Measurements from ENCODE around the gene SLC25A15. TPM values are rescaled to one million over a fixed set of nuclear protein-coding genes. Genes with fewer than 3 reads are reported as not detected.
"Not testable (repeated sequence)": the region's sequence is repeated elsewhere in the genome, so short reads cannot be mapped to it uniquely, and the experiment has no call there.

The SLC25A15 gene
- polyA plus RNA-seq, 1 donor: 33.3 TPM

- DNase-seq: no peak
- Histone ChIP-seq H3K9me3 (ENCODE audit: control insufficient read depth, low read depth, low read length) (no peaks in the 10 kb centered on the region), H3K4me1 (ENCODE audit: control insufficient read depth, insufficient read depth, low read length) (peaks cover 4% of the 10 kb centered on the region), H3K36me3 (ENCODE audit: control insufficient read depth, insufficient read depth, low read length) (peaks cover 42% of the 10 kb centered on the region), H3K4me3 (ENCODE audit: low read length) (no peak overlapping the region), H3K27ac (ENCODE audit: low read length) (peak overlapping the region; percentile 58), H3K27me3 (ENCODE audit: control insufficient read depth, insufficient read depth, low read length) (no peaks in the 10 kb centered on the region)
- WGBS (ENCODE audit: insufficient coverage, low lambda C conversion rate): no CpG with 5 or more reads among the region's 6 CpGs
These were observed 23.5 kb downstream of the SLC25A15 start for GRCh38 chr13:40812724-40813445.

- no peak overlapping the region for H3K4me3 ChIP-seq (ENCODE audit: low read length)
- no CpG with 5 or more reads among the region's 7 CpGs for WGBS (ENCODE audit: insufficient coverage, low lambda C conversion rate)
These were observed 24.4 kb downstream of the SLC25A15 start for GRCh38 chr13:40813667-40814454.

GRCh38 chr13:40814803-40815202 is 25.4 kb downstream of the SLC25A15 start:
- no peaks in the 10 kb centered on the region for H3K9me3 ChIP-seq (ENCODE audit: control insufficient read depth, low read depth, low read length)
- H3K27ac ChIP-seq (ENCODE audit: low read length): no peak overlapping the region
- no peaks in the 10 kb centered on the region for H3K27me3 ChIP-seq (ENCODE audit: control insufficient read depth, insufficient read depth, low read length)
- WGBS (ENCODE audit: insufficient coverage, low lambda C conversion rate): 100% methylated on average over 2 of the region's 2 CpGs
- peaks cover 4% of the 10 kb centered on the region for H3K4me1 ChIP-seq (ENCODE audit: control insufficient read depth, insufficient read depth, low read length)
- peaks cover 28% of the 10 kb centered on the region for H3K36me3 ChIP-seq (ENCODE audit: control insufficient read depth, insufficient read depth, low read length)
- no peak for DNase-seq
- H3K4me3 ChIP-seq (ENCODE audit: low read length): no peak overlapping the region

More at GRCh38 chr13:40813667-40814454, 24.4 kb downstream of the SLC25A15 start:
- peaks cover 4% of the 10 kb centered on the region for H3K4me1 ChIP-seq (ENCODE audit: control insufficient read depth, insufficient read depth, low read length)
- peak in 1 of 2 donors; percentile 57 for DNase-seq
- H3K36me3 ChIP-seq (ENCODE audit: control insufficient read depth, insufficient read depth, low read length): peaks cover 36% of the 10 kb centered on the region
- peak overlapping the region; percentile 58 for H3K27ac ChIP-seq (ENCODE audit: low read length)
- H3K27me3 ChIP-seq (ENCODE audit: control insufficient read depth, insufficient read depth, low read length): no peaks in the 10 kb centered on the region
- no peaks in the 10 kb centered on the region for H3K9me3 ChIP-seq (ENCODE audit: control insufficient read depth, low read depth, low read length)

GRCh38 chr13:40818926-40819325 is 29.5 kb downstream of the SLC25A15 start:
- DNase-seq: no peak
- WGBS (ENCODE audit: insufficient coverage, low lambda C conversion rate): 83% methylated on average over 1 of the region's 5 CpGs
- Histone ChIP-seq H3K4me3 (ENCODE audit: low read length) (no peak overlapping the region), H3K36me3 (ENCODE audit: control insufficient read depth, insufficient read depth, low read length) (peaks cover 3% of the 10 kb centered on the region), H3K27ac (ENCODE audit: low read length) (no peak overlapping the region), H3K9me3 (ENCODE audit: control insufficient read depth, low read depth, low read length) (no peaks in the 10 kb centered on the region), H3K27me3 (ENCODE audit: control insufficient read depth, insufficient read depth, low read length) (no peaks in the 10 kb centered on the region), H3K4me1 (ENCODE audit: control insufficient read depth, insufficient read depth, low read length) (peaks cover 2% of the 10 kb centered on the region)

- no peaks in the 10 kb centered on the region for H3K27me3 ChIP-seq (ENCODE audit: control insufficient read depth, insufficient read depth, low read length)
- H3K4me3 ChIP-seq (ENCODE audit: low read length): no peak overlapping the region
- no peaks in the 10 kb centered on the region for H3K36me3 ChIP-seq (ENCODE audit: control insufficient read depth, insufficient read depth, low read length)
- H3K27ac ChIP-seq (ENCODE audit: low read length): no peak overlapping the region
- DNase-seq: no peak
- H3K4me1 ChIP-seq (ENCODE audit: control insufficient read depth, insufficient read depth, low read length): no peaks in the 10 kb centered on the region
- H3K9me3 ChIP-seq (ENCODE audit: control insufficient read depth, low read depth, low read length): no peaks in the 10 kb centered on the region
- WGBS (ENCODE audit: insufficient coverage, low lambda C conversion rate): 83% methylated on average over 1 of the region's 1 CpG
These were observed 30.4 kb downstream of the SLC25A15 start for GRCh38 chr13:40819797-40820315.

- not testable (repeated sequence) for H3K27me3 ChIP-seq (ENCODE audit: control insufficient read depth, insufficient read depth, low read length); H3K4me3 ChIP-seq (ENCODE audit: low read length); H3K36me3 ChIP-seq (ENCODE audit: control insufficient read depth, insufficient read depth, low read length); H3K4me1 ChIP-seq (ENCODE audit: control insufficient read depth, insufficient read depth, low read length); H3K27ac ChIP-seq (ENCODE audit: low read length); DNase-seq; H3K9me3 ChIP-seq (ENCODE audit: control insufficient read depth, low read depth, low read length)
- WGBS (ENCODE audit: insufficient coverage, low lambda C conversion rate): no CpG with 5 or more reads among the region's 2 CpGs
These were observed 50.3 kb downstream of the SLC25A15 start for GRCh38 chr13:40839725-40840124.

GRCh38 chr13:40840955-40841354 is 51.5 kb downstream of the SLC25A15 start:
- DNase-seq; H3K36me3 ChIP-seq (ENCODE audit: control insufficient read depth, insufficient read depth, low read length); H3K4me3 ChIP-seq (ENCODE audit: low read length); H3K27me3 ChIP-seq (ENCODE audit: control insufficient read depth, insufficient read depth, low read length); H3K4me1 ChIP-seq (ENCODE audit: control insufficient read depth, insufficient read depth, low read length); H3K27ac ChIP-seq (ENCODE audit: low read length); H3K9me3 ChIP-seq (ENCODE audit: control insufficient read depth, low read depth, low read length): not testable (repeated sequence)
- no CpG with 5 or more reads among the region's 2 CpGs for WGBS (ENCODE audit: insufficient coverage, low lambda C conversion rate)

Other genes with a start within 250 kb of the SLC25A15 start
- 11.2 TPM for gene FOXO1, start 123.0 kb upstream of the SLC25A15 start, polyA plus RNA-seq
- 35.2 TPM for gene MRPS31, start 18.4 kb upstream of the SLC25A15 start, polyA plus RNA-seq
- 87.2 TPM for gene ELF1, start 229.7 kb downstream of the SLC25A15 start, polyA plus RNA-seq

Measured in large intestine (tissue), 3 donors.